Right atrium auricular region (tissue), 2 donors: Measurements from ENCODE around the gene DPP3. TPM values are rescaled to one million over a fixed set of nuclear protein-coding genes. Genes with fewer than 3 reads are reported as not detected.

Experiments used
- DNase-seq: peaks from one replicate; pipeline ENCODE4 v3.0.0-alpha.2; 2019; ENCODE audit warnings: low spot score
- H3K27ac ChIP-seq, 2 donors: fragments of 200-600 bp; sonication (generic); 1 replicate in 1 of 2; 2 replicates in 1 of 2; pipeline ENCODE4 v1.5.1; 2016 to 2019
- H3K27me3 ChIP-seq, 2 donors: fragments of 200-600 bp; sonication (generic); one replicate each; pipeline versions ENCODE4 v1.5.1 to v1.6.0; 2017 to 2019
- H3K36me3 ChIP-seq: fragments of 200-600 bp; sonication (generic); one replicate; pipeline ENCODE4 v1.5.1; 2016
- H3K4me1 ChIP-seq, 2 donors: fragments of 200-600 bp; sonication (generic); one replicate each; pipeline versions ENCODE4 v1.5.1 to v1.6.0; 2017 to 2019
- H3K4me3 ChIP-seq, 2 donors: fragments of 200-600 bp; sonication (generic); 1 replicate in 1 of 2; 2 replicates in 1 of 2; pipeline ENCODE4 v1.5.1; 2017 to 2019; ENCODE audit warnings: mild to moderate bottlenecking in 1 of 2, moderate library complexity in 1 of 2
- H3K9me3 ChIP-seq, 2 donors: fragments of 200-600 bp; sonication (generic); one replicate each; pipeline ENCODE4 v1.5.1; 2019
- CTCF ChIP-seq, 2 donors: fragments of 200-600 bp; sonication (generic); IDR thresholded peaks; one replicate each; pipeline ENCODE4 v1.5.1; 2019; ENCODE audit warnings: antibody characterized with exemption in 2 of 2
- total RNA-seq, 2 donors: library from RNA; depleted of rRNA; stranded (reverse); fragments of >200 nt; gene quantifications; one replicate each; pipeline ENCODE4 v1.1.0, GENCODE V29; 2016

The DPP3 gene
- total RNA-seq, 2 donors from 2014 or later = 8.2 to 11.1 TPM

GRCh38 chr11:66443602-66444001 is 36.6 kb upstream of the DPP3 start:
- H3K4me1 ChIP-seq = no peaks in the 10 kb centered on the region
- DNase-seq = no peak
- no peak overlapping the region for H3K4me3 ChIP-seq
- no peak for TF ChIP-seq CTCF (IDR thresholded peaks at IDR 0.05)
- no peaks in the 10 kb centered on the region for H3K27me3 ChIP-seq
- H3K36me3 ChIP-seq = no peaks in the 10 kb centered on the region
- no peak overlapping the region for H3K27ac ChIP-seq
- peaks cover 0 to 14% of the 10 kb centered on the region in 2 donors for H3K9me3 ChIP-seq

- no peak for DNase-seq
- Histone ChIP-seq H3K27me3 (no peaks in the 10 kb centered on the region), H3K27ac (no peak overlapping the region), H3K4me1 (no peaks in the 10 kb centered on the region), H3K36me3 (no peaks in the 10 kb centered on the region), H3K4me3 (no peak overlapping the region), H3K9me3 (peaks cover 0 to 14% of the 10 kb centered on the region in 2 donors)
- no peak for TF ChIP-seq CTCF (IDR thresholded peaks at IDR 0.05)
These were observed 33.2 kb upstream of the DPP3 start for GRCh38 chr11:66447012-66447411.

DNA sequence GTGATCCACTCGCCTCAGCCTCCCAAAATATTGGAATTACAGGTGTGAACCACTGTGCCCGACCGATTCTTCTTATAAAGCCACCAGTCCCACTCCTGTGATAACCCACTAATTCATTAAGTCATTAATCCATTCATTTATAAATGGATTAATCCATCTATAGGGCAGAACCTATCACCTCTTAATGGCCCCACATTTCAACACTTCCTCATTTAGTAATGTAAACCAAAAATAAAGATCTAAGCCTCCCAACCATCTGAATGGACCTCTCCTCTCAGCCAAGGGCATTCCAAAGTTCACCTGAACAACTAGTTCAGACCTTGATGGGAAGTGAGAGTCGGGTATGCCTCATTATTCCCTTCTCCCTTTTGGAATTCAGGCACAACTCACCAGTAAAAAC is 31.7 kb upstream of the DPP3 start:
- no peaks in the 10 kb centered on the region for H3K4me1 ChIP-seq
- H3K9me3 ChIP-seq = peaks cover 0 to 6% of the 10 kb centered on the region in 2 donors
- H3K27ac ChIP-seq = no peak overlapping the region
- no peaks in the 10 kb centered on the region for H3K36me3 ChIP-seq
- no peak for DNase-seq
- H3K4me3 ChIP-seq = no peak overlapping the region
- TF ChIP-seq CTCF (IDR thresholded peaks at IDR 0.05) = no peak
- H3K27me3 ChIP-seq = no peaks in the 10 kb centered on the region

- Histone ChIP-seq H3K4me1 (no peaks in the 10 kb centered on the region), H3K36me3 (no peaks in the 10 kb centered on the region), H3K4me3 (no peak overlapping the region), H3K27ac (no peak overlapping the region), H3K9me3 (no peaks in the 10 kb centered on the region), H3K27me3 (no peaks in the 10 kb centered on the region)
- TF ChIP-seq CTCF (IDR thresholded peaks at IDR 0.05) = no peak
- DNase-seq = no peak
These were observed 29.7 kb upstream of the DPP3 start for GRCh38 chr11:66450560-66450959.

- DNase-seq = no peak
- no peak overlapping the region for H3K4me3 ChIP-seq
- no peaks in the 10 kb centered on the region for H3K9me3 ChIP-seq
- TF ChIP-seq CTCF (IDR thresholded peaks at IDR 0.05) = no peak
- H3K36me3 ChIP-seq = no peaks in the 10 kb centered on the region
- no peak overlapping the region for H3K27ac ChIP-seq
- H3K4me1 ChIP-seq = no peaks in the 10 kb centered on the region
- no peaks in the 10 kb centered on the region for H3K27me3 ChIP-seq
These were observed 28.6 kb upstream of the DPP3 start for GRCh38 chr11:66451663-66452062.

- Histone ChIP-seq H3K27me3 (no peaks in the 10 kb centered on the region), H3K9me3 (no peaks in the 10 kb centered on the region), H3K27ac (no peak overlapping the region), H3K36me3 (no peaks in the 10 kb centered on the region), H3K4me3 (no peak overlapping the region), H3K4me1 (no peaks in the 10 kb centered on the region)
- TF ChIP-seq CTCF (IDR thresholded peaks at IDR 0.05) = no peak
- no peak for DNase-seq
These were observed 26.0 kb upstream of the DPP3 start for GRCh38 chr11:66454247-66454646.
